HFF-Myc (cell line): ENCODE measurements around the gene GLOD5.

Experiments
- DNase-seq: peaks from one replicate; pipeline ENCODE4 v3.0.0-alpha.2; 2011; ENCODE audit warnings: low read depth; ENCODE audit errors: extremely low read depth
- H3K4me3 ChIP-seq: replicated peaks from 2 replicates; pipeline ENCODE4 v1.5.1; 2011; ENCODE audit warnings: low read depth, mild to moderate bottlenecking, control low read depth, low read length
- CTCF ChIP-seq: IDR thresholded peaks from 2 replicates; pipeline ENCODE4 v1.5.1; 2012; ENCODE audit warnings: mild to moderate bottlenecking, low read depth, low read length, control low read depth; ENCODE audit errors: missing control alignments

GLOD5 gene

GRCh38 chrX:48719958-48720357 is 41.6 kb upstream of the GLOD5 start:
- DNase-seq = no peak
- no peak for TF ChIP-seq CTCF
- no peak overlapping the region for H3K4me3 ChIP-seq

GRCh38 chrX:48720577-48721250 is 40.8 kb upstream of the GLOD5 start:
- DNase-seq = no peak
- no peak overlapping the region for H3K4me3 ChIP-seq
- no peak for TF ChIP-seq CTCF

GRCh38 chrX:48721916-48722315 is 39.6 kb upstream of the GLOD5 start:
- no peak for TF ChIP-seq CTCF
- DNase-seq = no peak
- no peak overlapping the region for H3K4me3 ChIP-seq

GRCh38 chrX:48726596-48726995 is 35.0 kb upstream of the GLOD5 start:
- TF ChIP-seq CTCF = no peak
- DNase-seq = no peak
- no peak overlapping the region for H3K4me3 ChIP-seq

- no peak for DNase-seq
- H3K4me3 ChIP-seq = no peak overlapping the region
- no peak for TF ChIP-seq CTCF
Measured at GRCh38 chrX:48728653-48729052, 32.9 kb upstream of the GLOD5 start.

- peak overlapping the region; percentile 54 for H3K4me3 ChIP-seq
- no peak for DNase-seq
- TF ChIP-seq CTCF = no peak
Measured at GRCh38 chrX:48736303-48736702, 25.2 kb upstream of the GLOD5 start.

- no peak for TF ChIP-seq CTCF
- H3K4me3 ChIP-seq = peak overlapping the region; percentile 54
- no peak for DNase-seq
Measured at GRCh38 chrX:48736878-48737212, 24.7 kb upstream of the GLOD5 start.
